WTC11 (cell line): Measurements from ENCODE around the gene CACNB4. TPM values are rescaled to one million over a fixed set of nuclear protein-coding genes. Genes with fewer than 3 reads are reported as not detected.

Experiments used
- ATAC-seq: fragments of 200-7000 bp; cut with Tn5 transposase; 2 replicates; pipeline ENCODE4 v1.10.0; 2021; ENCODE audit warnings: mild to moderate bottlenecking, moderate library complexity
- CTCF ChIA-PET: fragments of 300-600 bp; sonication (Branson Sonifier 250); formaldehyde crosslinking; loops from one replicate; lab custom pipeline; 2021; ENCODE audit warnings: antibody characterized with exemption; lab: Charles Lee
- POLR2A ChIA-PET: fragments of 350-600 bp; sonication (Branson Sonifier 250); formaldehyde crosslinking; loops from one replicate; lab custom pipeline; 2021; ENCODE audit warnings: antibody characterized with exemption; lab: Charles Lee
- DNase-seq: peaks from one replicate; pipeline ENCODE4 v3.0.0; 2021; ENCODE audit warnings: low spot score
- H3K27ac Mint-ChIP-seq: 2 replicates; pipeline ENCODE4 v1.8.0; 2021; ENCODE audit warnings: mixed read lengths
- H3K27me3 Mint-ChIP-seq: 2 replicates; pipeline ENCODE4 v1.8.0; 2021; ENCODE audit warnings: low read depth, mild to moderate bottlenecking, moderate library complexity, mixed read lengths
- H3K36me3 Mint-ChIP-seq: 2 replicates; pipeline ENCODE4 v1.8.0; 2021; ENCODE audit warnings: mixed read lengths
- H3K4me1 Mint-ChIP-seq: 2 replicates; pipeline ENCODE4 v1.8.0; 2022; ENCODE audit warnings: mixed read lengths
- H3K4me3 Mint-ChIP-seq: 2 replicates; pipeline ENCODE4 v1.8.0; 2021; ENCODE audit warnings: mild to moderate bottlenecking, moderate library complexity, mixed read lengths
- H3K9me3 Mint-ChIP-seq: 2 replicates; pipeline ENCODE4 v1.8.0; 2021; ENCODE audit warnings: mixed read lengths
- AFF4 ChIP-seq: sonication (generic); formaldehyde crosslinking; IDR thresholded peaks from 2 replicates; pipeline ENCODE4 v1.8.1; 2023; ENCODE audit warnings: mild to moderate bottlenecking, missing genetic modification reagents, borderline replicate concordance
- ATF3 ChIP-seq: sonication (generic); formaldehyde crosslinking; conservative IDR thresholded peaks from 2 replicates; pipeline ENCODE4 v1.8.1; 2022; ENCODE audit warnings: mild to moderate bottlenecking, missing genetic modification reagents
- CREM ChIP-seq: sonication (generic); formaldehyde crosslinking; IDR thresholded peaks from 2 replicates; pipeline ENCODE4 v1.8.1; 2022; ENCODE audit warnings: mild to moderate bottlenecking, missing genetic modification reagents, moderate library complexity
- CTCF ChIP-seq: fragments of 200-600 bp; IDR thresholded peaks from 2 replicates; pipeline ENCODE4 v1.8.0; 2022; ENCODE audit warnings: antibody characterized with exemption
- HMGXB4 ChIP-seq: sonication (generic); formaldehyde crosslinking; IDR thresholded peaks from 2 replicates; pipeline ENCODE4 v1.8.1; 2023; ENCODE audit warnings: mild to moderate bottlenecking, moderate library complexity, missing genetic modification reagents
- JUN ChIP-seq: sonication (generic); formaldehyde crosslinking; IDR thresholded peaks from 2 replicates; pipeline ENCODE4 v1.8.0; 2023; ENCODE audit warnings: mild to moderate bottlenecking, missing genetic modification reagents
- KAT7 ChIP-seq: sonication (generic); formaldehyde crosslinking; IDR thresholded peaks from 2 replicates; pipeline ENCODE4 v1.8.1; 2023; ENCODE audit warnings: missing genetic modification reagents, mild to moderate bottlenecking, borderline replicate concordance
- MLX ChIP-seq: sonication (generic); formaldehyde crosslinking; IDR thresholded peaks from 2 replicates; pipeline ENCODE4 v1.8.1; 2023; ENCODE audit warnings: mild to moderate bottlenecking, missing genetic modification reagents, moderate library complexity
- MYBL2 ChIP-seq: sonication (generic); formaldehyde crosslinking; IDR thresholded peaks from 2 replicates; pipeline ENCODE4 v1.8.1; 2023; ENCODE audit warnings: mild to moderate bottlenecking, moderate library complexity, missing genetic modification reagents
- NFE2L1 ChIP-seq: sonication (generic); formaldehyde crosslinking; IDR thresholded peaks from 2 replicates; pipeline ENCODE4 v1.8.1; 2023; ENCODE audit warnings: missing genetic modification reagents
- NR2C2 ChIP-seq: sonication (generic); formaldehyde crosslinking; IDR thresholded peaks from 2 replicates; pipeline ENCODE4 v1.8.0; 2022; ENCODE audit warnings: mild to moderate bottlenecking, missing genetic modification reagents
- RORB ChIP-seq: fragments of 250-450 bp; sonication (Bioruptor Pico); IDR thresholded peaks from 2 replicates; pipeline ENCODE4 v1.9.0; 2021; ENCODE audit warnings: mild to moderate bottlenecking
- SP1 ChIP-seq: sonication (generic); formaldehyde crosslinking; conservative IDR thresholded peaks from 2 replicates; pipeline ENCODE4 v1.8.1; 2022; ENCODE audit warnings: missing genetic modification reagents
- TCF7 ChIP-seq: sonication (generic); formaldehyde crosslinking; IDR thresholded peaks from 2 replicates; pipeline ENCODE4 v1.8.0; 2022; ENCODE audit warnings: mild to moderate bottlenecking, low read depth, missing genetic modification reagents, moderate library complexity
- TEAD1 ChIP-seq: sonication (generic); formaldehyde crosslinking; IDR thresholded peaks from 2 replicates; pipeline ENCODE4 v1.8.0; 2022; ENCODE audit warnings: mild to moderate bottlenecking, missing genetic modification reagents
- ZBTB43 ChIP-seq: sonication (generic); formaldehyde crosslinking; IDR thresholded peaks from 2 replicates; pipeline ENCODE4 v1.8.1; 2023; ENCODE audit warnings: mild to moderate bottlenecking, missing genetic modification reagents
- ZNF396 ChIP-seq: fragments of 250-450 bp; sonication (Bioruptor Pico); IDR thresholded peaks from 2 replicates; pipeline ENCODE4 v1.8.0; 2021; ENCODE audit warnings: mild to moderate bottlenecking, moderate library complexity, borderline replicate concordance
- total RNA-seq: library from RNA; stranded (reverse); gene quantifications from 3 replicates; pipeline ENCODE4 v1.2.3, GENCODE V29; 2021

The CACNB4 gene
- total RNA-seq, 1 experiment from 2014 or later: 4.7 TPM

GRCh38 chr2:151906633-151906998 is 192.2 kb downstream of the CACNB4 start (continued):
- no peak for TF ChIP-seq AFF4 (CRISPR knock-in tag)
- no peak for TF ChIP-seq CTCF
- TF ChIP-seq SP1 (CRISPR knock-in tag): no peak
- TF ChIP-seq ZNF396 (CRISPR knock-in tag): no peak
- TF ChIP-seq TCF7 (CRISPR knock-in tag): no peak
- no peak for TF ChIP-seq ZBTB43 (CRISPR knock-in tag)

- no peak overlapping the region for H3K4me3 Mint-ChIP-seq
- peaks cover 16% of the 10 kb centered on the region for H3K9me3 Mint-ChIP-seq
- ATAC-seq: no peak
- peaks cover 11% of the 10 kb centered on the region for H3K4me1 Mint-ChIP-seq
- no peak for TF ChIP-seq CTCF
- TF ChIP-seq KAT7 (CRISPR knock-in tag): no peak
- TF ChIP-seq NFE2L1 (CRISPR knock-in tag): no peak
- TF ChIP-seq NR2C2 (CRISPR knock-in tag): no peak
- TF ChIP-seq CREM (CRISPR knock-in tag): no peak
- no peak for TF ChIP-seq RORB (CRISPR knock-in tag)
- TF ChIP-seq TEAD1: no peak
- no peak for TF ChIP-seq HMGXB4 (CRISPR knock-in tag)
- TF ChIP-seq ATF3 (CRISPR knock-in tag): no peak
- TF ChIP-seq JUN: no peak
- TF ChIP-seq MLX (CRISPR knock-in tag): no peak
- TF ChIP-seq MYBL2 (CRISPR knock-in tag): no peak
- ChIA-PET POLR2A (interaction anchor here (0.6 kb wide), 1 partner anchor 57 kb away, joined by 3 read pairs; no protein-coding TSS in a partner anchor), CTCF (interaction anchor here (1.0 to 1.4 kb wide), 2 partner anchors 9 to 120 kb away, joined by 3 read pairs; no protein-coding TSS in a partner anchor)
- no peaks in the 10 kb centered on the region for H3K27me3 Mint-ChIP-seq
- H3K36me3 Mint-ChIP-seq: no peaks in the 10 kb centered on the region
- H3K27ac Mint-ChIP-seq: no peak overlapping the region
- no peak for DNase-seq
These were observed 192.7 kb downstream of the CACNB4 start for GRCh38 chr2:151905963-151906632.
